Keratinocyte (primary cell): ENCODE data around the gene PPP1R17. TPM values are rescaled to one million over a fixed set of nuclear protein-coding genes. Genes with fewer than 3 reads are reported as not detected.

Experiments
- DNase-seq: peaks from one replicate; pipeline ENCODE4 v3.0.0-alpha.2; 2011; ENCODE audit warnings: low read depth, missing footprints, low spot score
- FAIRE-seq: peaks from 2 replicates; lab custom pipeline; 2011; peaks lifted over from hg19 to GRCh38; lab: Jason Lieb, UNC
- H2AFZ ChIP-seq: 2 replicates; pipeline ENCODE4 v1.6.0; 2012; ENCODE audit warnings: low read length, control low read depth, inconsistent platforms; ENCODE audit not compliant: control insufficient read depth
- H3K27ac ChIP-seq: 2 replicates; pipeline ENCODE4 v1.5.1; 2011; ENCODE audit warnings: low read length; ENCODE audit not compliant: control insufficient read depth, insufficient read depth
- H3K27me3 ChIP-seq: 3 replicates; pipeline ENCODE4 v1.6.0; 2011; ENCODE audit warnings: low read length; ENCODE audit not compliant: control insufficient read depth, insufficient read depth; ENCODE audit errors: extremely low read depth
- H3K36me3 ChIP-seq, 2 experiments: 2 replicates in 1 of 2; 3 replicates in 1 of 2; pipeline ENCODE4 v1.5.1; 2011; ENCODE audit warnings: low read length in 2 of 2, mild to moderate bottlenecking in 1 of 2; ENCODE audit not compliant: control insufficient read depth in 2 of 2, insufficient read depth in 2 of 2; ENCODE audit errors: extremely low read depth in 1 of 2
- H3K4me1 ChIP-seq: 3 replicates; pipeline ENCODE4 v1.5.1; 2011; ENCODE audit warnings: low read length; ENCODE audit not compliant: control insufficient read depth, insufficient read depth; ENCODE audit errors: extremely low read depth
- H3K4me2 ChIP-seq: 3 replicates; pipeline ENCODE4 v1.6.0; 2011; ENCODE audit warnings: low read depth, low read length; ENCODE audit not compliant: control insufficient read depth, insufficient read depth; ENCODE audit errors: extremely low read depth
- H3K4me3 ChIP-seq, 3 experiments: fragments of 200-600 bp in 1 of 3; sonication (generic) in 1 of 3; 2 replicates in 2 of 3; 3 replicates in 1 of 3; pipeline ENCODE4 v1.5.1; 2011 to 2016; ENCODE audit warnings: low read length in 3 of 3, mild to moderate bottlenecking in 3 of 3, control low read depth in 2 of 3, inconsistent platforms in 1 of 3, low read depth in 1 of 3, mixed read lengths in 1 of 3, mixed run types in 1 of 3, moderate library complexity in 1 of 3; ENCODE audit not compliant: control insufficient read depth in 2 of 3, insufficient read depth in 2 of 3; ENCODE audit errors: extremely low read depth in 1 of 3
- H3K79me2 ChIP-seq: 2 replicates; pipeline ENCODE4 v1.6.0; 2012; ENCODE audit warnings: low read length; ENCODE audit not compliant: control insufficient read depth, insufficient read depth
- H3K9ac ChIP-seq: 3 replicates; pipeline ENCODE4 v1.6.0; 2011; ENCODE audit warnings: low read length; ENCODE audit not compliant: control insufficient read depth, insufficient read depth; ENCODE audit errors: extremely low read depth
- H3K9me1 ChIP-seq: 3 replicates; pipeline ENCODE4 v1.6.0; 2011; ENCODE audit warnings: low read length; ENCODE audit not compliant: control insufficient read depth, insufficient read depth; ENCODE audit errors: extremely low read depth
- H3K9me3 ChIP-seq: 2 replicates; pipeline ENCODE4 v1.5.1; 2012; ENCODE audit warnings: low read depth, low read length; ENCODE audit not compliant: control insufficient read depth
- H4K20me1 ChIP-seq: 3 replicates; pipeline ENCODE4 v1.6.0; 2011; ENCODE audit warnings: low read length; ENCODE audit not compliant: control insufficient read depth, insufficient read depth; ENCODE audit errors: extremely low read depth
- CTCF ChIP-seq, 3 experiments: IDR thresholded peaks in 1 of 3; conservative IDR thresholded peaks in 1 of 3; optimal IDR thresholded peaks in 1 of 3; 2 replicates in 2 of 3; 3 replicates in 1 of 3; pipeline versions ENCODE3 to v1.5.1; 2011; ENCODE audit warnings: low read length in 3 of 3, mild to moderate bottlenecking in 3 of 3, moderate library complexity in 2 of 3, control low read depth in 1 of 3, inconsistent platforms in 1 of 3; ENCODE audit not compliant: insufficient read depth in 2 of 3; ENCODE audit errors: extremely low read depth in 1 of 3
- EZH2 ChIP-seq: IDR thresholded peaks from one replicate; pipeline ENCODE4 v1.6.1; 2012; ENCODE audit warnings: inconsistent platforms, mild to moderate bottlenecking, low read length, moderate library complexity
- dilution Hi-C: fragments of 300-500 bp; cut with MboI; formaldehyde crosslinking; loops from one replicate; pipeline ENCODE4 v1.7.0; 2020; ENCODE audit warnings: low sequenced_read_pairs; ENCODE audit not compliant: extremely low pct_ligation_motif_present
- polyA plus RNA-seq, 5 experiments: library from polyadenylated mRNA; depleted of rRNA in 3 of 5; stranded (reverse) in 3 of 5; stranded (forward) in 1 of 5; unstranded in 1 of 5; fragments of >200 nt; gene quantifications; 1 replicate in 1 of 5; 2 replicates in 3 of 5; 3 replicates in 1 of 5; pipeline versions ENCODE4 v1.2.1 to v1.2.3, GENCODE V29; 2011 to 2012; ENCODE audit warnings: missing spikeins in 2 of 5, low read depth in 1 of 5, low replicate concordance in 1 of 5

PPP1R17 gene
- polyA plus RNA-seq, 1 donor (not counting 4 experiments of a cell fraction or from before 2014, with no cell fraction given) = not detected

GRCh38 chr7:31716355-31716754, 29.3 kb downstream of the PPP1R17 start:
- H3K4me2 ChIP-seq = no peak overlapping the region
- FAIRE-seq = no peak
- H3K4me1 ChIP-seq = no peaks in the 10 kb centered on the region
- TF ChIP-seq CTCF (optimal IDR thresholded peaks at IDR 0.05 in 1 of 3, IDR thresholded peaks at IDR 0.05 in 1 of 3, conservative IDR thresholded peaks at IDR 0.05 in 1 of 3; ENCODE audit: extremely low read depth in 1 of 3, insufficient read depth in 2 of 3, low read length in 3 of 3) (no peak), EZH2 (no peak)
- no peak for DNase-seq
- no peaks in the 10 kb centered on the region for H4K20me1 ChIP-seq
- dilution Hi-C loops = no loop called here
- H3K9me1 ChIP-seq = no peaks in the 10 kb centered on the region
- H2AFZ ChIP-seq = no peak overlapping the region
- H3K27ac ChIP-seq = no peak overlapping the region
- H3K27me3 ChIP-seq = peaks cover 2% of the 10 kb centered on the region
- no peaks in the 10 kb centered on the region for H3K79me2 ChIP-seq
- no peaks in the 10 kb centered on the region for H3K36me3 ChIP-seq
- H3K9me3 ChIP-seq = no peaks in the 10 kb centered on the region
- no peak overlapping the region for H3K4me3 ChIP-seq
- no peak overlapping the region for H3K9ac ChIP-seq

GRCh38 chr7:31720366-31720765, 33.4 kb downstream of the PPP1R17 start:
- Histone ChIP-seq H3K4me1 (peaks cover 7% of the 10 kb centered on the region), H3K4me3 (no peak overlapping the region), H3K9me3 (no peaks in the 10 kb centered on the region), H3K4me2 (no peak overlapping the region), H3K9me1 (no peaks in the 10 kb centered on the region), H2AFZ (no peak overlapping the region), H3K9ac (no peak overlapping the region), H3K36me3 (no peaks in the 10 kb centered on the region), H3K27ac (no peak overlapping the region), H4K20me1 (no peaks in the 10 kb centered on the region), H3K79me2 (no peaks in the 10 kb centered on the region), H3K27me3 (no peaks in the 10 kb centered on the region)
- dilution Hi-C loops = no loop called here
- FAIRE-seq (no peak), DNase-seq (no peak)
- TF ChIP-seq EZH2 (no peak), CTCF (optimal IDR thresholded peaks at IDR 0.05 in 1 of 3, IDR thresholded peaks at IDR 0.05 in 1 of 3, conservative IDR thresholded peaks at IDR 0.05 in 1 of 3; ENCODE audit: extremely low read depth in 1 of 3, insufficient read depth in 2 of 3, low read length in 3 of 3) (no peak)
